MCF 10A (cell line): Measurements from ENCODE around the gene TTC9B. TPM values are rescaled to one million over a fixed set of nuclear protein-coding genes. Genes with fewer than 3 reads are reported as not detected.

ENCODE experiments used
- BruUV-seq: library from RNA; stranded (reverse); fragments of 400-500 nt; replicated peaks from 2 replicates; lab custom pipeline; 2021; lab: Mats Ljungman, UMichigan
- CTCF ChIA-PET: fragments of 300-600 bp; sonication (Branson Sonifier 250); formaldehyde crosslinking; extraction: SDS; loops from one replicate; lab custom pipeline; 2021; ENCODE audit warnings: antibody characterized with exemption, inconsistent platforms; lab: Yijun Ruan, JAX
- POLR2A ChIA-PET: fragments of 300-600, 350-650 bp; sonication (Branson Sonifier 250); formaldehyde crosslinking; extraction: SDS; loops from one replicate; lab custom pipeline; 2020; ENCODE audit warnings: antibody characterized with exemption, inconsistent platforms; lab: Yijun Ruan, JAX
- DNase-seq: peaks from one replicate; pipeline ENCODE4 v3.0.0-alpha.2; 2018; ENCODE audit not compliant: unreplicated experiment
- H3K27ac Mint-ChIP-seq: one replicate; pipeline ENCODE4 v1.8.0; 2022; ENCODE audit warnings: mild to moderate bottlenecking, low read depth, mixed read lengths; ENCODE audit not compliant: unreplicated experiment
- H3K27me3 Mint-ChIP-seq: one replicate; pipeline ENCODE4 v1.8.0; 2022; ENCODE audit warnings: mixed read lengths; ENCODE audit not compliant: insufficient read depth, unreplicated experiment
- H3K36me3 Mint-ChIP-seq: one replicate; pipeline ENCODE4 v1.8.0; 2022; ENCODE audit warnings: mild to moderate bottlenecking, moderate library complexity, mixed read lengths; ENCODE audit not compliant: insufficient read depth, unreplicated experiment
- H3K4me1 Mint-ChIP-seq: one replicate; pipeline ENCODE4 v1.8.0; 2022; ENCODE audit warnings: mixed read lengths; ENCODE audit not compliant: insufficient read depth, unreplicated experiment
- H3K4me3 Mint-ChIP-seq: one replicate; pipeline ENCODE4 v1.8.0; 2022; ENCODE audit warnings: mild to moderate bottlenecking, moderate library complexity, mixed read lengths; ENCODE audit not compliant: unreplicated experiment
- H3K9me3 Mint-ChIP-seq: one replicate; pipeline ENCODE4 v1.8.0; 2022; ENCODE audit warnings: mixed read lengths; ENCODE audit not compliant: unreplicated experiment
- intact Hi-C: fragments of 100-400 bp; cut with micrococcal nuclease; formaldehyde crosslinking; loops from 2 replicates; pipeline ENCODE4 v1.14.1; 2022
- total RNA-seq: library from RNA; stranded (reverse); gene quantifications from 2 replicates; pipeline ENCODE4 v1.2.3, GENCODE V29; 2022
- TF ChIP-seq, protein P1 (sequence below): fragments of 200-600 bp; IDR thresholded peaks from one replicate; pipeline ENCODE4 v1.8.0; 2022; ENCODE audit warnings: antibody characterized with exemption, mild to moderate bottlenecking; ENCODE audit not compliant: unreplicated experiment

The TTC9B gene
- total RNA-seq, 1 experiment from 2014 or later: not detected

DNA sequence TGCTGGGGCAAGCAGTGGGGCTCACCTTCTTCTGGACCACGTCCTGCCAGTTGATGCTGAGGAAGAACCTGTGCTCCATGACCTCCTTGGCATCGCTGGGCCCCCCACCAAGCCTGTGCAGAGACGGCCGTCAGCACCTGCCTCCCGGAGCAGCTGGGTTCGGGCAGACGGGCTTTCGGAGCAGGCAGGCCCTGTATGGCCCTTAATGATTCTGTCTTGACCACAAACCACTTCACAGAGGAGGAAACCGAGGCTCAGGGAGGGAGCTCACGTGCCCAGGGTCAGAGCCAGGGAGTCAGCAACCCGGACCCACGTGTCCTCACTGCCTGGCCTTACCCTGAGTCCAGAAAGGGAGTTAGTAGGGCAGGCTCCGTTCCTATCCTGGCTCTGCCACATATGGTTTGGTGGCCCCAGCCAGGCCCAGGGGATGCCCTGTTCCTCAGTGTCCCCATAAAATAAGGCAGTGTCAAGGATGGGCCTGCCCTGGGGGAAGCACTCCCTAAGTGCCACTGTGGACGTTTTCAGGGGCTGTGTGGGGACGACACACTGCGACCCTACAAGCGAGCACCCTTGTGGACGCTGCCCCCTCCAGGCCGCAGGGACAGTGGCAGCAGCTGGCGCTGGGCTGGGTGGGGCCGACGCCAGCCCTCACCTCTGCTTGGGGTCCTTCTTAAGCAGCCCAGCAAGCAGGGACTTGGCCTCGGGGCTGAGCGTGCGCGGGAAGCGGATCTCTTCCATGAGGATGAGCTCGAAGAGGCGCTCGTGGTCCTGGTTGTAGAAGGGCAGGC is 17.2 kb upstream of the TTC9B start:
- H3K9me3 Mint-ChIP-seq: no peaks in the 10 kb centered on the region
- H3K4me3 Mint-ChIP-seq: no peak overlapping the region
- BruUV-seq: no TSS peak
- TF ChIP-seq, protein P1, sequence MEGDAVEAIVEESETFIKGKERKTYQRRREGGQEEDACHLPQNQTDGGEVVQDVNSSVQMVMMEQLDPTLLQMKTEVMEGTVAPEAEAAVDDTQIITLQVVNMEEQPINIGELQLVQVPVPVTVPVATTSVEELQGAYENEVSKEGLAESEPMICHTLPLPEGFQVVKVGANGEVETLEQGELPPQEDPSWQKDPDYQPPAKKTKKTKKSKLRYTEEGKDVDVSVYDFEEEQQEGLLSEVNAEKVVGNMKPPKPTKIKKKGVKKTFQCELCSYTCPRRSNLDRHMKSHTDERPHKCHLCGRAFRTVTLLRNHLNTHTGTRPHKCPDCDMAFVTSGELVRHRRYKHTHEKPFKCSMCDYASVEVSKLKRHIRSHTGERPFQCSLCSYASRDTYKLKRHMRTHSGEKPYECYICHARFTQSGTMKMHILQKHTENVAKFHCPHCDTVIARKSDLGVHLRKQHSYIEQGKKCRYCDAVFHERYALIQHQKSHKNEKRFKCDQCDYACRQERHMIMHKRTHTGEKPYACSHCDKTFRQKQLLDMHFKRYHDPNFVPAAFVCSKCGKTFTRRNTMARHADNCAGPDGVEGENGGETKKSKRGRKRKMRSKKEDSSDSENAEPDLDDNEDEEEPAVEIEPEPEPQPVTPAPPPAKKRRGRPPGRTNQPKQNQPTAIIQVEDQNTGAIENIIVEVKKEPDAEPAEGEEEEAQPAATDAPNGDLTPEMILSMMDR: peak; percentile 24
- ChIA-PET POLR2A (no interaction called here), CTCF (interaction anchor here (0.5 to 1.1 kb wide), 3 partner anchors 14 to 88 kb away, joined by 3 to 5 read pairs (median 3); no protein-coding TSS in a partner anchor)
- intact Hi-C loops: no loop called here
- H3K36me3 Mint-ChIP-seq: peaks cover 67% of the 10 kb centered on the region
- no peak for DNase-seq
- no peaks in the 10 kb centered on the region for H3K4me1 Mint-ChIP-seq
- no peaks in the 10 kb centered on the region for H3K27me3 Mint-ChIP-seq
- no peak overlapping the region for H3K27ac Mint-ChIP-seq

DNA sequence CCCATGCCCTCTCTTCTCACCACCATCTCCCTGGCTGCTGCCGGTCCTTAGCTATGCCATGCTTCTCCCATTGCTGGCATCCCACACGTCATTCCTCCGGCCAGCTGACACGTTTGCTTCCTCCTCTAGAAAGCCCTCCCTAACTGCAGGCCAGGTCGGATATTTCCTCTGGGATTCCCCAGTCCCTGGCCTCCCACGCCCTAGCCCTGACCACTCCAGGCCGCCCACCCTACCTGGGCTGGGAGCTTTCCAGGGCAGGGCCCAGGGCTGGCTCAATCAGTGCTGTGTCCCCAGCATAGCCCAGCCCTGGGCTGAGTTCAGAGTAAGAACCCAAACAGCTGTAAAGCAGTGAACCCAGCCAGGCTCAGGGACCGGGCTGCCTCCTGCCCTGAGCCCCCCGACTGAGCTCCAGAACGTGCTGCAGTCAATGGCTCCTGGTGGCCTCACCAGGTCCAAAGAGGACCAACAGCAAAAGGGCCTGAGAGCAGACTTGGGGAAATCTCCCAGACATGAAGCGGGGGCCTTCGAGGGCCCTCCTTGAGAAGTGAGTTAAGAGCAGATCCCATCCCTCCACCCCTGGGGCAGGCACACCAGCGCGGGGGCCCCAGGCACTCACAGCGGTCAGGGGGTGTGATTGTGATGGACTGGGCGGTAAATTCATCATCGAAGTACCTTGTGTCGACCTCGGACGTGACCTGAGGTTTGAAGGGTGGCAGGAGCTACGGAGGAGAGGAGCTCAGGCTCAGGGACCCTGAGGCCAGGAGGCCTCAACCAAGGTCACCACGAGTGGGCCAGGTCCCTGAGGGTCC is 16.4 kb upstream of the TTC9B start:
- DNase-seq: no peak
- ChIA-PET CTCF (interaction anchor here (0.5 to 1.7 kb wide), 2 partner anchors 87 to 95 kb away, joined by 4 to 5 read pairs; no protein-coding TSS in a partner anchor), POLR2A (no interaction called here)
- Mint-ChIP-seq H3K36me3 (peaks cover 59% of the 10 kb centered on the region), H3K4me3 (no peak overlapping the region), H3K9me3 (no peaks in the 10 kb centered on the region), H3K4me1 (no peaks in the 10 kb centered on the region), H3K27ac (no peak overlapping the region), H3K27me3 (no peaks in the 10 kb centered on the region)
- BruUV-seq: no TSS peak
- intact Hi-C loops: no loop called here
- TF ChIP-seq, protein P1: no peak

DNA sequence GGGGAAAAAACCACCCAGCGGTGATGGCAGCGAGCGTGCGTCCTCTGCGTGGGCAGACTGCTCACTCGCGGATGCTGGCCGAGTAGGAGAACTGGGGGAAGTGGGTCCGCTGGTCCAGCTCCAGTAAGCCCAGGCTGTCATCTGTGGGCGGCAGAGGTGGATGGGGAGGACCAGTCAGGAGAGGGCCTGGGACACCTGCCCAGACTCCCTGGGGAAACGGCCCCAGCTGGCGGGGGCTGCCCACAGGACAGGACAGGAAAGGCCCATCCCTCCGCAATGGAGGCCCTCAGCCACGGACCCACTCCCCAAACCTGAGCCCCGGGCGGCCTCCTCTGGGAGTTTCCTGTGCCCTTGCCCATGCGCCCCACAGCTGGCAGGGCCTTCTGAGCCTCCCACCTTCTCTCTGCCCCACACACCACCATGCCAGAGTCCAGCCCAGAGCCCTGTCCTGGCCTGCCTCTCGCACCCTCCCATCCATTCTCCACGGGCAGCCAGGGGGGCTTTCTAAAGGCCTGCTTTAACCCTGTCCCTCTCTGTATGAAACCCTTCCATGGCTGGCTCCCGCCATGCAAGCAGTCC is 15.7 kb upstream of the TTC9B start:
- Mint-ChIP-seq H3K36me3 (peaks cover 52% of the 10 kb centered on the region), H3K9me3 (no peaks in the 10 kb centered on the region), H3K4me3 (no peak overlapping the region), H3K27ac (no peak overlapping the region), H3K4me1 (no peaks in the 10 kb centered on the region), H3K27me3 (no peaks in the 10 kb centered on the region)
- ChIA-PET POLR2A (no interaction called here), CTCF (interaction anchor here (1.7 kb wide), 1 partner anchor 94 kb away, joined by 4 read pairs; no protein-coding TSS in a partner anchor)
- TF ChIP-seq, protein P1: no peak
- BruUV-seq: no TSS peak
- DNase-seq: no peak
- intact Hi-C loops: no loop called here
